A549 (cell line): ENCODE data around the gene PDE6C. TPM values are rescaled to one million over a fixed set of nuclear protein-coding genes. Genes with fewer than 3 reads are reported as not detected.

Source experiments
- ATAC-seq, 2 experiments: fragments of 200-7000 bp in 1 of 2; fragments of >200 bp in 1 of 2; cut with Nextera tagmentation in 1 of 2; cut with Tn5 transposase in 1 of 2; 3 replicates each; pipeline versions ENCODE4 v1.8.0 to v1.9.1; 2018 to 2020; ENCODE audit warnings: mild to moderate bottlenecking in 1 of 2, moderate library complexity in 1 of 2
- CTCF ChIA-PET: fragments of 300-600 bp; sonication (Branson Sonifier 250); formaldehyde crosslinking; extraction: SDS; loops from one replicate; lab custom pipeline; 2021; ENCODE audit warnings: antibody characterized with exemption, inconsistent platforms; lab: Yijun Ruan, JAX
- POLR2A ChIA-PET: fragments of 350-600 bp; formaldehyde crosslinking; extraction: SDS; loops from one replicate; lab custom pipeline; 2021; ENCODE audit warnings: antibody characterized with exemption, inconsistent platforms; lab: Yijun Ruan, JAX
- DNase-seq, 2 experiments: peaks; one replicate each; pipeline versions ENCODE4 v3.0.0 to v3.0.0-alpha.2; 2011 to 2016; ENCODE audit warnings: low read depth in 1 of 2, low spot score in 1 of 2
- FAIRE-seq: peaks from 2 replicates; lab custom pipeline; 2011; peaks lifted over from hg19 to GRCh38; lab: Jason Lieb, UNC
- H3K27ac ChIP-seq, 2 experiments: fragments of >200 bp; sonication (Bioruptor Twin); formaldehyde crosslinking; 3 replicates each; pipeline ENCODE4 v1.5.1; 2016 to 2017
- H3K4me1 ChIP-seq: fragments of >200 bp; sonication (Bioruptor Twin); formaldehyde crosslinking; 3 replicates; pipeline ENCODE4 v1.6.1; 2016
- H3K4me2 ChIP-seq: fragments of >200 bp; sonication (Bioruptor Twin); formaldehyde crosslinking; 3 replicates; pipeline ENCODE4 v1.6.1; 2016
- H3K4me3 ChIP-seq: fragments of >200 bp; sonication (Bioruptor Twin); formaldehyde crosslinking; 3 replicates; pipeline ENCODE4 v1.5.1; 2016
- H3K9me3 ChIP-seq: fragments of >200 bp; sonication (Bioruptor Twin); formaldehyde crosslinking; 3 replicates; pipeline ENCODE4 v1.6.1; 2016
- ATOH8 ChIP-seq: fragments of 250-450 bp; sonication (Bioruptor Pico); IDR thresholded peaks from 2 replicates; pipeline ENCODE4 v1.5.0; 2020; ENCODE audit warnings: low read depth, mild to moderate bottlenecking, moderate library complexity
- BCL3 ChIP-seq: fragments of >200 bp; sonication (Bioruptor Twin); formaldehyde crosslinking; IDR thresholded peaks from 3 replicates; pipeline ENCODE4 v1.6.1; 2016
- CHD4 ChIP-seq: fragments of 200-600 bp; sonication (generic); IDR thresholded peaks from 2 replicates; pipeline ENCODE4 v1.6.1; 2016; ENCODE audit warnings: antibody characterized with exemption, mild to moderate bottlenecking, borderline replicate concordance
- CTCF ChIP-seq: fragments of >200 bp; sonication (Bioruptor Twin); formaldehyde crosslinking; IDR thresholded peaks from 3 replicates; pipeline ENCODE4 v1.5.1; 2016
- E2F6 ChIP-seq: IDR thresholded peaks from 2 replicates; pipeline ENCODE4 v1.6.1; 2012; ENCODE audit warnings: low read depth, borderline replicate concordance
- EHF ChIP-seq: fragments of 250-450 bp; sonication (Bioruptor Pico); IDR thresholded peaks from 2 replicates; pipeline ENCODE4 v1.5.0; 2020; ENCODE audit warnings: mild to moderate bottlenecking
- EHMT2 ChIP-seq: fragments of 200-600 bp; sonication (generic); IDR thresholded peaks from 2 replicates; pipeline ENCODE4 v1.6.1; 2016; ENCODE audit warnings: antibody characterized with exemption, low read depth, mild to moderate bottlenecking, moderate library complexity
- ELK1 ChIP-seq: fragments of 150-350 bp; IDR thresholded peaks from 2 replicates; pipeline ENCODE4 v1.6.1; 2014; ENCODE audit warnings: low read depth, mild to moderate bottlenecking, low read length
- FOSL2 ChIP-seq, 2 experiments: fragments of 450-650 bp in 1 of 2; fragments of >200 bp in 1 of 2; sonication (Bioruptor Twin) in 1 of 2; formaldehyde crosslinking; IDR thresholded peaks; 2 replicates each; pipeline versions ENCODE4 v1.5.0 to v1.6.1; 2016 to 2020; ENCODE audit warnings: mild to moderate bottlenecking in 1 of 2, moderate library complexity in 1 of 2
- FOXS1 ChIP-seq: fragments of 250-450 bp; sonication (Bioruptor Pico); IDR thresholded peaks from 2 replicates; pipeline ENCODE4 v1.5.0; 2020; ENCODE audit warnings: mild to moderate bottlenecking, moderate library complexity
- HMGXB4 ChIP-seq: fragments of 250-450 bp; sonication (Bioruptor Pico); IDR thresholded peaks from 2 replicates; pipeline ENCODE4 v1.5.0; 2021; ENCODE audit warnings: mild to moderate bottlenecking, moderate library complexity, borderline replicate concordance
- HOXB13 ChIP-seq: fragments of 250-450 bp; sonication (Bioruptor Pico); IDR thresholded peaks from 2 replicates; pipeline ENCODE4 v1.5.0; 2020; ENCODE audit warnings: low read depth, mild to moderate bottlenecking, moderate library complexity
- HOXB5 ChIP-seq: fragments of 250-450 bp; sonication (Bioruptor Pico); IDR thresholded peaks from 2 replicates; pipeline ENCODE4 v1.5.0; 2020; ENCODE audit warnings: mild to moderate bottlenecking, moderate library complexity
- MAZ ChIP-seq: fragments of 150-350 bp; IDR thresholded peaks from 2 replicates; pipeline ENCODE4 v1.6.1; 2014; ENCODE audit warnings: antibody characterized with exemption, low read depth, low read length, borderline replicate concordance
- MYC ChIP-seq: IDR thresholded peaks from 2 replicates; pipeline ENCODE4 v1.6.1; 2012; ENCODE audit warnings: mild to moderate bottlenecking, inconsistent platforms, low read length, improper control_type of control experiment, borderline replicate concordance
- PHF8 ChIP-seq: fragments of 200-600 bp; sonication (generic); IDR thresholded peaks from 2 replicates; pipeline ENCODE4 v1.6.1; 2016; ENCODE audit warnings: low read depth, mild to moderate bottlenecking, antibody characterized with exemption, moderate library complexity, borderline replicate concordance
- POLR2A ChIP-seq: IDR thresholded peaks from 2 replicates; pipeline ENCODE4 v1.6.1; 2012; ENCODE audit warnings: mild to moderate bottlenecking, low read length
- RAD21 ChIP-seq, 2 experiments: fragments of >200 bp in 1 of 2; sonication (Bioruptor Twin) in 1 of 2; formaldehyde crosslinking in 1 of 2; IDR thresholded peaks in 1 of 2; conservative IDR thresholded peaks in 1 of 2; 2 replicates in 1 of 2; 3 replicates in 1 of 2; pipeline ENCODE4 v1.6.1; 2012 to 2018; ENCODE audit warnings: inconsistent platforms in 1 of 2
- RARB ChIP-seq: fragments of 250-450 bp; sonication (Bioruptor Pico); IDR thresholded peaks from 2 replicates; pipeline ENCODE4 v1.8.0; 2021; ENCODE audit warnings: mild to moderate bottlenecking, moderate library complexity
- RFX5 ChIP-seq: fragments of 450-650 bp; IDR thresholded peaks from 2 replicates; pipeline ENCODE4 v1.7.1; 2014; ENCODE audit warnings: antibody characterized with exemption, mild to moderate bottlenecking, moderate library complexity
- SMC3 ChIP-seq: fragments of >200 bp; sonication (Bioruptor Twin); formaldehyde crosslinking; IDR thresholded peaks from 3 replicates; pipeline ENCODE4 v1.6.1; 2018; ENCODE audit warnings: inconsistent platforms
- TFCP2L1 ChIP-seq: fragments of 250-450 bp; sonication (Bioruptor Pico); IDR thresholded peaks from 2 replicates; pipeline ENCODE4 v1.5.0; 2021; ENCODE audit warnings: mild to moderate bottlenecking
- USF2 ChIP-seq: fragments of 450-650 bp; IDR thresholded peaks from 2 replicates; pipeline ENCODE4 v1.6.1; 2014; ENCODE audit warnings: antibody characterized with exemption
- ZFP36 ChIP-seq: fragments of 450-650 bp; IDR thresholded peaks from 2 replicates; pipeline ENCODE4 v1.6.1; 2014; ENCODE audit warnings: borderline replicate concordance; ENCODE audit not compliant: partially characterized antibody
- ZNF302 ChIP-seq: fragments of 250-450 bp; sonication (Bioruptor Pico); IDR thresholded peaks from 2 replicates; pipeline ENCODE4 v1.9.0; 2021; ENCODE audit warnings: inconsistent platforms, mild to moderate bottlenecking, moderate library complexity
- WGBS: methylation state at CpG from one replicate; pipeline ENCODE4 v1.1.6; 2017; ENCODE audit errors: missing lambda C conversion rate; 5-methylcytosine and 5-hydroxymethylcytosine counted together
- polyA plus RNA-seq, 4 experiments: library from polyadenylated mRNA; depleted of rRNA in 3 of 4; stranded (reverse); fragments of >200 nt; fragmentation: RNase III in 1 of 4; extraction: RNeasy Plus Mini Kit Qiagen cat#74134 plus additional on column Dnase treatment in 1 of 4; gene quantifications; 2 replicates in 3 of 4; 3 replicates in 1 of 4; pipeline ENCODE4 v1.2.3, GENCODE V29; 2011 to 2017
- TF ChIP-seq, protein P1 (sequence below): IDR thresholded peaks from 2 replicates; pipeline ENCODE4 v1.6.1; 2012
- TF ChIP-seq, protein P2 (sequence below): IDR thresholded peaks from 2 replicates; pipeline ENCODE4 v1.6.1; 2012

The PDE6C gene
- polyA plus RNA-seq, 2 of the 4 experiments (the other 2 are of a cell fraction), result not detected

- Histone ChIP-seq H3K27ac (peak within 1 kb of the TSS; percentile 84 to 87), H3K4me1 (peaks cover 17% of the 10 kb centered on the region), H3K4me2 (peak within 1 kb of the TSS; percentile 96), H3K4me3 (peak within 1 kb of the TSS; percentile 81), H3K9me3 (no peaks in the 10 kb centered on the region)
- POLR2A ChIA-PET, result interaction anchor here (0.6 to 1.2 kb wide), 5 partner anchors 20 to 854 kb away, joined by 3 to 5 read pairs (median 4); partner anchors contain the start of genes EXOC6 and MYOF
- peak; percentile 99 for ATAC-seq
- WGBS, result 2% methylated on average over 41 of the region's 52 CpGs
- FAIRE-seq, result no peak
- CTCF ChIA-PET, result interaction anchor here (0.6 to 1.7 kb wide), 13 partner anchors 12 to 685 kb away, joined by 3 to 8 read pairs (median 4); partner anchors contain the start of gene LGI1
- peak; percentile 80 to 96 for DNase-seq
- TF ChIP-seq ELK1 (no peak), RARB (CRISPR knock-in tag) (no peak), ATOH8 (CRISPR knock-in tag) (no peak), HOXB13 (CRISPR knock-in tag) (no peak), ZFP36 (no peak), POLR2A (peak; percentile 61), RFX5 (0 out of 2 replicates have a peak, but pooled peaks have one; percentile 40), HMGXB4 (CRISPR knock-in tag) (no peak), CHD4 (no peak), USF2 (peak; percentile 78), MYC (peak; percentile 78), FOSL2 (IDR thresholded peaks at IDR 0.05) (no peak), FOSL2 (CRISPR knock-in tag; IDR thresholded peaks at IDR 0.05) (peak; percentile 49), HOXB5 (CRISPR knock-in tag) (no peak), ZNF302 (CRISPR knock-in tag) (no peak), RAD21 (conservative IDR thresholded peaks at IDR 0.05 in 1 of 2, IDR thresholded peaks at IDR 0.05 in 1 of 2) (peak; percentile 59 to 76), TFCP2L1 (CRISPR knock-in tag) (no peak; the same call in 1 of the 2 replicates), BCL3 (peak; percentile 70; the same call in 1 of the 3 replicates), MAZ (0 out of 2 replicates have a peak, but pooled peaks have one; percentile 71), SMC3 (peak; percentile 54; the same call in 2 of the 3 replicates), EHF (CRISPR knock-in tag) (no peak), E2F6 (peak; percentile 68), FOXS1 (peak; percentile 80; the same call in 1 of the 2 replicates), EHMT2 (no peak), CTCF (peak; percentile 46), PHF8 (peak; percentile 36)
- TF ChIP-seq, protein P1, sequence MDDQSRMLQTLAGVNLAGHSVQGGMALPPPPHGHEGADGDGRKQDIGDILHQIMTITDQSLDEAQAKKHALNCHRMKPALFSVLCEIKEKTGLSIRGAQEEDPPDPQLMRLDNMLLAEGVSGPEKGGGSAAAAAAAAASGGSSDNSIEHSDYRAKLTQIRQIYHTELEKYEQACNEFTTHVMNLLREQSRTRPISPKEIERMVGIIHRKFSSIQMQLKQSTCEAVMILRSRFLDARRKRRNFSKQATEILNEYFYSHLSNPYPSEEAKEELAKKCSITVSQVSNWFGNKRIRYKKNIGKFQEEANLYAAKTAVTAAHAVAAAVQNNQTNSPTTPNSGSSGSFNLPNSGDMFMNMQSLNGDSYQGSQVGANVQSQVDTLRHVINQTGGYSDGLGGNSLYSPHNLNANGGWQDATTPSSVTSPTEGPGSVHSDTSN, result peak; percentile 84
- TF ChIP-seq, protein P2, sequence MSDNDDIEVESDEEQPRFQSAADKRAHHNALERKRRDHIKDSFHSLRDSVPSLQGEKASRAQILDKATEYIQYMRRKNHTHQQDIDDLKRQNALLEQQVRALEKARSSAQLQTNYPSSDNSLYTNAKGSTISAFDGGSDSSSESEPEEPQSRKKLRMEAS, result peak; percentile 98
These were observed 90.1 kb downstream of the PDE6C start, which contains the start of gene FRA10AC1 for GRCh38 chr10:93702210-93703001. Gene FRA10AC1, minus strand, starts transcription at chr10:93702592. Its CDS starts 2,486 bp downstream, at chr10:93700106.
